DND-41 (cell line): ENCODE measurements around the gene ITGB2.

Source experiments
- CTCF ChIP-seq: IDR thresholded peaks from 2 replicates; pipeline ENCODE4 v1.5.1; 2012; ENCODE audit warnings: borderline replicate concordance, low read length, moderate library complexity, mild to moderate bottlenecking; ENCODE audit not compliant: poor library complexity, severe bottlenecking; ENCODE audit errors: extremely low read depth
- EZH2 ChIP-seq: IDR thresholded peaks from 3 replicates; pipeline ENCODE4 v1.6.1; 2012; ENCODE audit warnings: borderline replicate concordance, low read depth, mild to moderate bottlenecking, moderate library complexity, low read length, inconsistent platforms; ENCODE audit not compliant: severe bottlenecking

- no peak for TF ChIP-seq CTCF
- TF ChIP-seq EZH2, result no peak
Observed at GRCh38 chr21:44950351-44950750, 29.7 kb upstream of the ITGB2 start.
